Lower leg skin (tissue), 4 donors: ENCODE measurements around the gene AMBP. TPM values are rescaled to one million over a fixed set of nuclear protein-coding genes. Genes with fewer than 3 reads are reported as not detected.
A peak's percentile ranks its signal among the peaks of the same experiment; 100 is the strongest.

Experiments
- DNase-seq, 2 donors: peaks; one replicate each; pipeline ENCODE4 v3.0.0-alpha.2; 2019; ENCODE audit warnings: low spot score in 2 of 2
- H3K4me3 ChIP-seq: fragments of 200-600 bp; sonication (generic); 2 replicates; pipeline ENCODE4 v1.5.1; 2017; ENCODE audit warnings: mild to moderate bottlenecking, low read depth; ENCODE audit not compliant: poor library complexity, severe bottlenecking
- CTCF ChIP-seq, 3 donors: fragments of 450-650 bp; IDR thresholded peaks; one replicate each; pipeline ENCODE4 v1.5.1; 2016; ENCODE audit warnings: antibody characterized with exemption in 3 of 3, mild to moderate bottlenecking in 3 of 3, moderate library complexity in 2 of 3
- POLR2A ChIP-seq, 2 donors: fragments of 450-650 bp; IDR thresholded peaks; one replicate each; pipeline ENCODE4 v1.6.1; 2016 to 2017; ENCODE audit warnings: antibody characterized with exemption in 2 of 2, mild to moderate bottlenecking in 1 of 2, moderate library complexity in 1 of 2
- WGBS, 2 donors: methylation state at CpG; one replicate each; pipeline ENCODE4 v1.1.5; 2018; 5-methylcytosine and 5-hydroxymethylcytosine counted together
- intact Hi-C: fragments of 100-400 bp; cut with DNase I; formaldehyde crosslinking; loops from one replicate; pipeline ENCODE4 v1.15.0; 2023; ENCODE audit warnings: low total_unique reads
- total RNA-seq, 4 donors: library from RNA; depleted of rRNA; stranded (reverse); fragments of >200 nt; gene quantifications; one replicate each; pipeline ENCODE4 v1.1.0, GENCODE V29; 2016

Gene AMBP
- total RNA-seq, 4 donors from 2014 or later = not detected

- 59 to 75% methylated on average over 8 to 9 of the region's 9 CpGs for WGBS, 2 donors
- intact Hi-C loops = no loop called here
- no peak overlapping the region for H3K4me3 ChIP-seq
- peak in 1 of 2 donors; percentile 54 for DNase-seq
- no peak for TF ChIP-seq CTCF (IDR thresholded peaks at IDR 0.05)
- no peak for TF ChIP-seq POLR2A (IDR thresholded peaks at IDR 0.05)
Observed at GRCh38 chr9:114119242-114120191, 41.4 kb upstream of the AMBP start.

- WGBS, 2 donors = 74 to 79% methylated on average over 17 to 21 of the region's 21 CpGs
- no peak overlapping the region for H3K4me3 ChIP-seq
- intact Hi-C loops = no loop called here
- TF ChIP-seq POLR2A (IDR thresholded peaks at IDR 0.05) (no peak), CTCF (IDR thresholded peaks at IDR 0.05) (no peak)
- peak in 1 of 2 donors; percentile 82 for DNase-seq
Observed at GRCh38 chr9:114117996-114118830, 40.1 kb upstream of the AMBP start.

- DNase-seq = peak in 1 of 2 donors; percentile 57
- 92 to 95% methylated on average over 7 of the region's 7 CpGs for WGBS, 2 donors
- intact Hi-C loops = no loop called here
- TF ChIP-seq POLR2A (IDR thresholded peaks at IDR 0.05) (no peak), CTCF (IDR thresholded peaks at IDR 0.05) (no peak)
- H3K4me3 ChIP-seq = no peak overlapping the region
Observed at GRCh38 chr9:114117614-114117995, 39.5 kb upstream of the AMBP start.

- WGBS, 2 donors = 71 to 72% methylated on average over 12 of the region's 12 CpGs
- H3K4me3 ChIP-seq = no peak overlapping the region
- DNase-seq = peak in 1 of 2 donors; percentile 70
- intact Hi-C loops = no loop called here
- no peak for TF ChIP-seq CTCF (IDR thresholded peaks at IDR 0.05)
Observed at GRCh38 chr9:114116126-114116747, 38.1 kb upstream of the AMBP start.

GRCh38 chr9:114115654-114116125 is 37.6 kb upstream of the AMBP start:
- TF ChIP-seq POLR2A (IDR thresholded peaks at IDR 0.05) (no peak), CTCF (IDR thresholded peaks at IDR 0.05) (no peak)
- intact Hi-C loops = no loop called here
- no peak for DNase-seq
- WGBS, 2 donors = 77 to 82% methylated on average over 9 of the region's 9 CpGs
- no peak overlapping the region for H3K4me3 ChIP-seq
